GM12801 (cell line): Measurements from ENCODE around the gene MRPL42.

Source experiments
- CTCF ChIP-seq: IDR thresholded peaks from one replicate; pipeline ENCODE4 v1.5.1; 2011; ENCODE audit warnings: control low read depth; ENCODE audit not compliant: insufficient read length; ENCODE audit errors: extremely low read depth

MRPL42 gene

GRCh38 chr12:93540466-93540865 is 73.2 kb downstream of the MRPL42 start:
- TF ChIP-seq CTCF = no peak

- no peak for TF ChIP-seq CTCF
Observed at GRCh38 chr12:93541578-93542225, 74.4 kb downstream of the MRPL42 start.

GRCh38 chr12:93547778-93548177 is 80.5 kb downstream of the MRPL42 start:
- TF ChIP-seq CTCF = no peak

- no peak for TF ChIP-seq CTCF
Observed at GRCh38 chr12:93549174-93549573, 81.9 kb downstream of the MRPL42 start.

GRCh38 chr12:93550748-93551611 is 83.7 kb downstream of the MRPL42 start:
- TF ChIP-seq CTCF = no peak

- no peak for TF ChIP-seq CTCF
Observed at GRCh38 chr12:93552427-93552826, 85.1 kb downstream of the MRPL42 start.

GRCh38 chr12:93563807-93564538 is 96.7 kb downstream of the MRPL42 start:
- no peak for TF ChIP-seq CTCF
